Cardiac muscle cell (in vitro differentiated cells and primary cell): ENCODE results near the gene TRDN. TPM values are rescaled to one million over a fixed set of nuclear protein-coding genes. Genes with fewer than 3 reads are reported as not detected.

Source experiments
- DNase-seq, 2 donors: peaks; one replicate each; pipeline versions ENCODE4 v3.0.0 to v3.0.0-alpha.2; 2010 to 2017; ENCODE audit warnings: low read depth in 1 of 2, low spot score in 1 of 2
- H3K27ac ChIP-seq: fragments of 200-600 bp; sonication (generic); 2 replicates; pipeline ENCODE4 v1.5.1; 2016
- H3K27me3 ChIP-seq: fragments of 200-600 bp; sonication (generic); 2 replicates; pipeline ENCODE4 v1.6.0; 2016; ENCODE audit warnings: control low read depth
- H3K36me3 ChIP-seq: fragments of 200-600 bp; sonication (generic); 2 replicates; pipeline ENCODE4 v1.5.1; 2016; ENCODE audit warnings: control low read depth
- H3K4me1 ChIP-seq: fragments of 200-600 bp; sonication (generic); 2 replicates; pipeline ENCODE4 v1.8.1; 2017; ENCODE audit warnings: low read depth, mild to moderate bottlenecking, mixed run types
- H3K4me3 ChIP-seq: fragments of 200-600 bp; sonication (generic); 2 replicates; pipeline ENCODE4 v1.5.1; 2016; ENCODE audit warnings: mild to moderate bottlenecking
- H3K9me3 ChIP-seq: fragments of 200-600 bp; sonication (generic); 2 replicates; pipeline ENCODE4 v1.5.1; 2017; ENCODE audit warnings: low read depth, mild to moderate bottlenecking, control low read depth
- CTCF ChIP-seq: IDR thresholded peaks from 2 replicates; pipeline ENCODE4 v1.5.1; 2012; ENCODE audit warnings: low read depth, mild to moderate bottlenecking, low read length
- polyA plus RNA-seq: library from polyadenylated mRNA; unstranded; fragments of >200 nt; fragmentation: Nextera tagmentation; extraction: Ambion mirVana; gene quantifications from 2 replicates; pipeline ENCODE4 v1.2.1, GENCODE V29; 2016
- total RNA-seq: library from RNA; depleted of rRNA; stranded (reverse); fragments of >200 nt; gene quantifications from 2 replicates; pipeline ENCODE4 v1.2.3, GENCODE V29; 2016

Gene TRDN
- total and polyA plus RNA-seq, 2 experiments from 2014 or later: 58.0 to 200 TPM

- Histone ChIP-seq H3K27me3 (no peaks in the 10 kb centered on the region), H3K36me3 (no peaks in the 10 kb centered on the region), H3K27ac (no peak overlapping the region), H3K4me3 (no peak overlapping the region), H3K4me1 (no peaks in the 10 kb centered on the region), H3K9me3 (no peaks in the 10 kb centered on the region)
- no peak for TF ChIP-seq CTCF
- DNase-seq: no peak
These were observed 189.3 kb downstream of the TRDN start for GRCh38 chr6:123447315-123447937.

DNA sequence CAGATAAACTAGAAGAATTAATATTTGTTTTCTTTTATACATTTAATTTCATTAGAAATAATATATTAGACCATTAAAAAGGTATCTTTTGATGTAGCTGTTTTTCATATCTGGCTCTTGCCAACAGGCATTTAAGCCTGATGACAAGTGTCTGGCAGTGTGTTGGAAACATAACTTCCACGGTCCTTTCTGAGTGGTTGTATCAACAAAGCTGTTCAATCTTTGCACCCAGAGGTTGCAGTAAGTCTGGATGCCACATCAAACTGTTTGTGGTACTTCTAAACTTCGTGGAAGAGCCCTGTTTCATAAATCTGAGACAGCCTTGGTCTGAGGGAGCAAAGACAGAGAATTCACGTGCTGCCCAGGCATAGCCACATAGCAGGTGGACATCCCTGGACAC lies 197.4 kb downstream of the TRDN start:
- no peak overlapping the region for H3K4me3 ChIP-seq
- no peaks in the 10 kb centered on the region for H3K9me3 ChIP-seq
- TF ChIP-seq CTCF: no peak
- no peak overlapping the region for H3K27ac ChIP-seq
- H3K27me3 ChIP-seq: no peaks in the 10 kb centered on the region
- no peaks in the 10 kb centered on the region for H3K4me1 ChIP-seq
- DNase-seq: peak in 1 of 2 donors; percentile 28
- no peaks in the 10 kb centered on the region for H3K36me3 ChIP-seq

DNA sequence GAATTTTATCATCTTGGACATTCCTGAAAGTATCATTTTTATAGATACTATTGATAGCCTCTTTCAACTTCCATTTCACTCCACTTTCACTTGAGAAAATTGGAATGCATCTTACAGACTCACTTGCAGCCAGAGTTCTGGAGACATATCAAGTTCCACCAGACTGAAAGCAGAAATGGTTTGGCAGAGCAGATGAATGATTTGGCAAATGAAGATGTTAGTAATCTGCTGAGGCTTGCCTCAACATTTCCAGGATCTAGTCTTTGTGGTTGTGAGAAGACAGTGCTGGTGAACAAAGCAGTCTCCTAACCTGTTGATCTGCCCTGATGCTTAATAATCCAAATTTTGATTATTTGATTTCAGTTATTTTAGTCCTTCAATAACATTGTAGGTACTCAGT lies 202.6 kb downstream of the TRDN start:
- no peak overlapping the region for H3K4me3 ChIP-seq
- DNase-seq: no peak
- no peaks in the 10 kb centered on the region for H3K27me3 ChIP-seq
- H3K27ac ChIP-seq: no peak overlapping the region
- H3K4me1 ChIP-seq: peaks cover 11% of the 10 kb centered on the region
- H3K36me3 ChIP-seq: no peaks in the 10 kb centered on the region
- no peaks in the 10 kb centered on the region for H3K9me3 ChIP-seq
- TF ChIP-seq CTCF: no peak

DNA sequence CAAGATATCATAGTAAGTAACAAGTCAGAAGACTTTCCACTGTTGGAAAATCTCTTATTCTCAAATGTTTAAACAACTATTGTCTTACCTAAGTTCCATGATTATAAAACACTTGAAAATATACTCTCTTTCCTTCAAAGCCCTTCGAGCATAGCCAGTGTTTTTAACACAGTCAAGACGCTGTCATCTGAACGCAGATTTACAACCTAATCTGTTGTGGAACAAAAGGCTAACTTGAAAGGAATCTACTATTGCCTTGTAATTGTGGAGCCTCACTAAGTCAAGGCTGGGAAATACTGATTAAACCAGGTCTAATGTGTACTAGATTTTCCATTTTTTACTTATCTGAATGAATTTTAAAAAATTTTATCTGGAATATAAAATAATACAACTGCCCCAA lies 205.8 kb downstream of the TRDN start:
- H3K4me1 ChIP-seq: peaks cover 19% of the 10 kb centered on the region
- H3K27me3 ChIP-seq: no peaks in the 10 kb centered on the region
- H3K4me3 ChIP-seq: no peak overlapping the region
- no peaks in the 10 kb centered on the region for H3K36me3 ChIP-seq
- peak overlapping the region; percentile 42 for H3K27ac ChIP-seq
- peak in 1 of 2 donors; percentile 61 for DNase-seq
- H3K9me3 ChIP-seq: no peaks in the 10 kb centered on the region
- no peak for TF ChIP-seq CTCF

DNA sequence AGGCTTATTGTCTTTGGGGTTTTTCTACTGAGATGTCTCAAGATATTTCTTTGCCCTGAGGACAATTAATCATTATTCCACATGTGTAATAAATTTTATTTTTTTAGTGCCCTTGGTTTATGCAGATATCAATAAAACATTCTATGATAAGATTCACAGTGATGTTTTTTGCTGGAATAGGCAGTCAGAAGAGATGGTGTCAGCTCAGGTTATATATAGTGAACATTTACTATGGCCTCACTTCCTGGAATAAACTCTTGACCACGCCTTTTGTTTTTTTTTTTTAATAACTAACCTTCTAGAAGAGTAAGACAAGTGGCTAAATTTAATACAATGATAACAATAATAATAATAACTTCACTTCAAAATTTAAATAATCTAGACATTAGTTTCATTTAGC lies 209.7 kb downstream of the TRDN start:
- Histone ChIP-seq H3K4me3 (no peak overlapping the region), H3K36me3 (no peaks in the 10 kb centered on the region), H3K27ac (no peak overlapping the region), H3K4me1 (peaks cover 26% of the 10 kb centered on the region), H3K27me3 (no peaks in the 10 kb centered on the region), H3K9me3 (no peaks in the 10 kb centered on the region)
- DNase-seq: no peak
- TF ChIP-seq CTCF: no peak
